Renal pelvis (tissue), 4 donors: Measurements from ENCODE around the gene TNRC6B. TPM values are rescaled to one million over a fixed set of nuclear protein-coding genes. Genes with fewer than 3 reads are reported as not detected.
"Not testable (repeated sequence)": the region's sequence is repeated elsewhere in the genome, so short reads cannot be mapped to it uniquely, and the experiment has no call there.

Experiments
- DNase-seq: peaks from one replicate; pipeline ENCODE4 v3.0.0-alpha.2; 2013
- polyA plus RNA-seq, 3 donors: library from polyadenylated mRNA; unstranded; fragments of 120-200 nt; gene quantifications; one replicate each; pipeline ENCODE4 v1.2.1, GENCODE V29; 2013; ENCODE audit not compliant: insufficient read length in 3 of 3

The TNRC6B gene
- polyA plus RNA-seq, 3 donors, result 11.7 to 19.3 (median 16.7) TPM

DNA sequence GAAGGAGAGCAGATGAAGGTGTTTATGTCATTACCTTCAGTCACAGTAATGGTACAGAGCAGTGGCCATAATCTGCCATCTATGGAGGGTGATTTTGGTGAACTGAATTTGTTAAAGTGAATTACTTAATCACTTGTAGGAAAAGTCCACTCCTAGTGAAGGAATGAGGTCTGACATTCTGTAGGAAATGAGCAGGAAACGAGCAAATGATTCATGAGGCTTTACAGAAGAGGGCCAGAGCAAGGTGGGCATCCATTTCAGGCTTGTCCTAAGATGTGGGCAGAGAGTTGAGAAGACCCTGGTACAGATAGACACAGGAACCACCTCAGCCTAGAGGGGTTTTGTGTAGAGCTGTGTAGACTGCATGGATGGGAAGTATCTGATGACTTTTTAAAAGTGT lies 186.7 kb downstream of the TNRC6B start:
- no peak for DNase-seq

DNA sequence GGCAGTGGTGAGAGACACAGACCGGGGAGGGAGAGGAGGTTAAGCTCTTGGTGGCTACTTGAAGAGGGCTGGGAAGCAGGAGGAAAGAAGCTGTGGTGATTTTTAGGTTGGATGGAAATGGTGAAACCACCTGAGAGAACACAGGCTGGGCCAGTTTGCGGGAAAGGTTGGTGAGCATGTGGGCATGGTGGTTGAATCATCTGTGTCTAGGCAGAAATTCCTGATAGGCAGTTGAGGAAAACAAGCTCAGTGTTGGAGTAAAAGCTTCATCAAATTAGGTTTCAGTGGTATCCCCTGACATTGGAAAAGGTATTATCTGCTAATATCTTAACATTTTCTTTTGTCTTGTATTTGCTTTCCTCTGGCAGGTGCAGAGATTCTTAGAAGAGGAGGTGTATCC lies 188.3 kb downstream of the TNRC6B start:
- DNase-seq, result no peak

DNA sequence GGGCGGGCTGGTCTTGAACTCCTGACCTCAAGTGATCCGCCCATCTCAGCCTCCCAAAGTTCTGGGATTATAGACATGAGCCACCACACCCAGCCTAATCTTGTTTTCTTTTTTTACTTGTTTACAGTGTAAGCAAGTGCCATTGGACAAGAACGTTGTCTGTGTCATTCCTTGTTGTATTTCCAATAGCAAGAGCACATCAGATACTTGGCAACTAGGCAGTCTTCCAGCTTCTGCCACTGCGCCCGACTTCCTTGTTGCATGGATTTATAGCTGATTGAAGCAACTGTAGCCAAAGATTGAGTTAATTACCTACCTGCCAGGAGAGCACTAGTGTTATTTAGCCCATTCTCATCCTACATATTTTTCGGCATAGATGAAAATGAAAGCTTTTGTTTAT lies 189.6 kb downstream of the TNRC6B start:
- DNase-seq, result no peak

DNA sequence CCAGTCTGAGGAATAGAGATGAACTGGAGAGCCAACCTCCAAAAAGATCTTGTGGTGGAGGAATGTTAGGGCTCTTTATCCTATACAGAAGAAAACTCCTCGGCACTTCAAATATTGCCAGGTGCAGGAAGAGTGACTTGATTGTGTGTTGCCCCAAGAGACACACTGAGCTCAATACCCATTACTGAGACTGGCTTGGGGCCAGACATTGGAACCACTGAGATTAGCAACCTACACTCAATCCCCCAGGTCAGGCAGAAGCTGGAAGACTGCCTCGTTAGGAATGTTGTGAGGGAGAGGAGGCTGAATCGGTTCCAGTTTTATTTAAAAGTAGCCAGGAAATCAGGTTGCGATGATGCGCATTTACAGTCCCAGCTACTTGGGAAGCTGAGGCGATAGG lies 190.3 kb downstream of the TNRC6B start:
- DNase-seq, result no peak

DNA sequence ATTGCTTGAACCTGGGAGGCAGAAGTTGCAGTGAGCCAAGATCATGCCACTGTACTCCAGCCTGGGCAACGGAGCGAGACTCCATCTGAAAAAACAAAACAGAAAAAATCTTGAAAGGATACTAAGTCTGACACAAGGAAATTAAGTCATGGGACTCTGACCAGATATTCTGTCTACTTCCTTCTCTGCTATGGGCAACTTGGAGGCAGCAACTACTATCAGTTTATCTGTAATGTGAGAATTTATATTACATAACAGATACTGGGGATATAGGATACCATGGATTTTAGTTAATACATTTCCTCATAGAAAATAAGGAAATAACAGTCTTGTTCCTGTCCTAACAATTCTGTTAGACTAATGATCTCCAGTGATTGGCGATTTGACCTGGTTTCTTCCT lies 191.1 kb downstream of the TNRC6B start:
- no peak for DNase-seq

DNA sequence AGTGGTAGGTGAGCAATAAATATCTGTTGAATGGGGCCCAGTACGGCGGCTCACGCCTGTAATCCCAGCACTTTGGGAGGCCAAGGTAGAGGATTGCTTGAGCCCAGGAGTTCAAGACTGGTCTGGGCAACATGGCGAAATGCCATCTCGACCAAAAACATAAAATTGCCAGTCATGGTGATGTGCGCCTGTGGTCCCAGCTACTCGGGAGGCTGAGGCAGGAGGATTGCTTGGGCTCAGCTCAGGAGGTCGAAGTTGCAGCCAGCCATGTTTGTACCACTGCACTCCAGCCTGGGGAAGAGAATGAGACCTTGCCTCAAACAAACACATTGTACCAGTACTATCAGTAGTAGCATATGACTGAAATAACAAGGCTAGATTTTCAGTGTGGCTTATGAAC lies 196.8 kb downstream of the TNRC6B start:
- no peak for DNase-seq

DNA sequence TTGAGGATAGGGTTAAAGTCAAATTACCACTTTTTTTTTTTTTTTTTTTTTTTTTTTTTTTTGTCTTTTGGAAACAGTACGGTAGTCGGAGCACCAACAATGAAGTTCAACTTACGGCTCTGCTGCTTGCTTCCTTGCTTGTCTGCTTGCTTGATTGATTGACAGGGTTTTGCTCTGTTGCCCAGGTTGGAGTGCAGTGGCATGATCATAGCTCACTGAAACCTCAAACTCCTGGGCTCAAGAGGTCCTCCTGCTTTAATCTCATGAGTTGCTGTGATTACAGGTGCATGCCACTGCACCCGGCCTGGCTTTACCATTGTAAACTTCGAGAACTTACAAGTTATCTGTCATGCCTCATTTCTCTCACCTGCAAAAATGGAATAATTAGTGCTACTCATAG lies 198.4 kb downstream of the TNRC6B start:
- no peak for DNase-seq

DNA sequence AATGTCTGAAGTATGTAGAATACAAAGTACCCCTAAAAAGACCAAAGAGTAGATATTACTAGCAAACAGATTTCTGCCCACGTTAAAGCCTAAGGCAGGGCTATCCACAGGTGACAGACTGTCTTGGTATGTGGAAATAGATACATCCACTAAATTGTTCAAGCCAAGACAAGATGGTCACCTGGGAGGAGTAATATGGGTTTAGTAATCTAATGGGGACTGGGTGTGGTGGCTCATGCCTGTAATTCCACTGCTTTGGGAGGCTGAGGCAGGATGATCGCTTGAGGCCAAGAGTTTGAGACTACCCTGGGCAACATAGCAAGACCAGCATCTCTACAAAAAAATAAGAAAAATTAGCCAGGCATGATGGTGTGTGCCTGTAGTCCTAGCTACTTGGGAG lies 200.2 kb downstream of the TNRC6B start:
- no peak for DNase-seq

DNA sequence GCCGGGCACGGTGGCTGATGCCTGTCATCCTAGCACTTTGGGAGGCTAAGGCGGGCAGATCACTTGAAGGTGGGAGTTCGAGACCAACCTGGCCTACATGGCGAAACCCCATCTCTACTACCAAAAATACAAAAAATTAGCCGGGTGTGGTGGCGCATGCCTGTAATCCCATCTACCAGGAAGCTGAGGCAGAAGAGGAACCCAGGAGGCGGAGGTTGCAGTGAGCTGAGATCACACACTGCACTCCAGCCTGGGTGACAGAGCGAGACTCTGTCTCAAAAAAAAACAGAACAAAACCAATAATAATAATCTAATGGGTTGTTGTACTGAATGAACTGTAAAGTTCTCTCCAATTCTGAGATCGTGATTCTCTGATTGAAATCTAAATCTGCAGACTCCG lies 200.7 kb downstream of the TNRC6B start:
- not testable (repeated sequence) for DNase-seq

DNA sequence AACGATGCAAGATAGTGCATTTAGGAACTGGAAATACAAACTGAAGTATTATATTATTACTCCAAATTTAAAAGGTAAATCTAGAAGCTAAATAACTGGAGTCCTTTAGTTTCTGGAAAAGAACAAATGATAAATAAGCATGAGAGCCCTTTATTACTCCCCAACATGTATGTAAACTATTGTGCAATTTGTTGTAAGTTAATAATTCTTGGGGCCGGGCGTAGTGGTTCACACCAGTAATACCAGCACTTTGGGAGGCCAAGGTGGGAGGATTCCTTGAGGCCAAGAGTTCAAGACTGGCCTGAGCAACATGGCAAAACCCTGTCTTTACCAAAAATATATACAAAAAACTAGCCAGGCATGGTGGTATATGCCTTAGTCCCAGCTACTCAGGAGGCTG lies 203.7 kb downstream of the TNRC6B start:
- DNase-seq, result no peak

DNA sequence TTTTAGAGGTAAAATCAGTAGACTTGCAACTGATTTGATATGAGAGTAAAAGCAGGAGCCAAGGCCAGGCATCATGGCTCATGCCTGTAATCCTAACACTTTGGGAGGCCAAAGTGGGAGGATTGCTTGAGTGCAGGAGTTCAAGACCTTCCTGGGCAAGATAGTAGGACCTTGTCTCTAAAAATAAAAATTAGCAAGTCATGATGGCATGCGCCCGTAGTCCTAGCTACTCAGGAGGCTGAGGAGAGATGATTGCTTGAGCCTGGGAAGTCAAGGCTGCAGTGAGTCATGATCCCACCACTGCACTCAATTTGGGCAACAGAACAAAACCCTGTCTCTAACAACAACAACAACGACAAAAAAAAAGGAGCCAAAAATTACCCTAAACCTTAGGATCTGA lies 206.2 kb downstream of the TNRC6B start:
- DNase-seq, result no peak

DNA sequence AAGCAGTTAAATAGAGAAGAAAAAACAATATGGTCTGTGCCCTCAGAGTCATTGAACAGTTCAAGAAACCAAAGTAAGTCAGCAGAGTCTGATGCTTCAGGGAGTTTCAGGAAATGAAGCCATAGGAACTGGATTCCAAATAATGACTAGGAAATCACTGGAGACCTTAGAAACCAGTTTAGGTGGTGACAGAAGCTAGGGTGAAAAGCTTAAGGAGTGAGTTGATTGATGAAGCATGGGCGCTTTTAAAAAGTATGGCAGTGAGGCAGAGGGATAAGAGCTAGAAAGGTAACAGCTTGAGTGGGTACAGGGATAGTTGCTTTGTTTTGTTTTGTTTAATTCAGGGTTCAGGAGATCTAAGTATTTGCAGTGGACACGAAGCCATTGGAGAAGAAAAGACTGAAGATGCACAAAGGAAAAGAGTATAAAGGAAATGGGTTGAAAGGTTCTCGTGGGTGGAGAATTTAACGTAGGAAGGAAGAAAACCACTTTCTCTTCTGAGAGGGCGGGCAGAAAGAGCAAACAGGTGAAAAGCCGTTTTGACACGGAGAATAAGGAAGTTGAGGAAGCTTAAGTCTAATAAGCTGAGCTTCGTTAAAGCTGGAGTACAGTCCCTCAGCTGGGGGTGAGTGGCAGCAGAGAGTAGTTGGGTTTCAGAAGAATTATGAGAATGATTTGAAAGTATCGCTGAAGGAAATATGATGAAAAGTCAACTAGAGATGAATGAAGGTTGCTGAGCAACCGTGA lies 207.5 kb downstream of the TNRC6B start:
- no peak for DNase-seq

Other genes starting within 250 kb of the TNRC6B start
- gene TMA7B, start 217.5 kb upstream of the TNRC6B start, polyA plus RNA-seq, result under 1 TPM in 1 of 3 donors, not detected in 2; 0.13 TPM
- gene FAM83F, start 183.0 kb upstream of the TNRC6B start, polyA plus RNA-seq, result 1 to 10 TPM; 2.2 to 2.9 (median 2.7) TPM
- gene ADSL, start 168.6 kb downstream of the TNRC6B start, polyA plus RNA-seq, result 100 to 1,000 TPM; 106 to 117 (median 108) TPM
- gene SGSM3, start 192.7 kb downstream of the TNRC6B start, polyA plus RNA-seq, result 10 to 100 TPM; 75.7 to 82.8 (median 80.7) TPM